HG03159 (cell line): ENCODE results near the gene F9.
"Not testable (repeated sequence)": the region's sequence is repeated elsewhere in the genome, so short reads cannot be mapped to it uniquely, and the experiment has no call there.

Source experiments
- ATAC-seq: cut with Tn5 transposase; IDR thresholded peaks from one replicate; pipeline ENCODE4 v1.9.1; 2021; ENCODE audit warnings: mild to moderate bottlenecking, moderate library complexity; ENCODE audit not compliant: unreplicated experiment

Gene F9

DNA sequence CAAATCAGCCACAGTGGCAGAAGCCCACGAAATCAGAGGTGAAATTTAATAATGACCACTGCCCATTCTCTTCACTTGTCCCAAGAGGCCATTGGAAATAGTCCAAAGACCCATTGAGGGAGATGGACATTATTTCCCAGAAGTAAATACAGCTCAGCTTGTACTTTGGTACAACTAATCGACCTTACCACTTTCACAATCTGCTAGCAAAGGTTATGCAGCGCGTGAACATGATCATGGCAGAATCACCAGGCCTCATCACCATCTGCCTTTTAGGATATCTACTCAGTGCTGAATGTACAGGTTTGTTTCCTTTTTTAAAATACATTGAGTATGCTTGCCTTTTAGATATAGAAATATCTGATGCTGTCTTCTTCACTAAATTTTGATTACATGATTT is at the start of gene F9:
TSS of gene F9 (plus strand) at position 190 of the 400 bp plus-strand sequence. CDS start at position 216, 26 bp downstream.
- ATAC-seq: no peak

DNA sequence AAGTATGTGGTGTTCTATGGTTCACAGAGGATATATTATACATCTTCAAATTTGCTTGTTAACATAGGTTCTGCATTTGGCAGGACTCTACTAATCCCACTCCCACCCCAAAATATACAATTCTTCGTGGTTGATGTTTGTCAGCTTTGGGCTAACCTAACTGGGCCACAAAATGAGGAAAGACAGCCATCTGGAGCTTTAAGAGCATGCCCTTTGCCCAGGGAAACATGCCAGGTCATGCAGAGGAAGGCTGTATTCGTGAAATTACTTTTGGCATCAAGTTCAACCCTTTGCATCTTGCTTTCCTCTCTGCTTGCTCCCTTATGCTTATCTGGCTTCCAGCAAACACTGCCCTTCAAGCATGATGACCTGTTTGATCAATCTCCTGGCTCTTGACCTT is 46.8 kb upstream of the F9 start:
- no peak for ATAC-seq

- ATAC-seq: no peak
Observed at GRCh38 chrX:139484591-139484990, 45.9 kb upstream of the F9 start.

DNA sequence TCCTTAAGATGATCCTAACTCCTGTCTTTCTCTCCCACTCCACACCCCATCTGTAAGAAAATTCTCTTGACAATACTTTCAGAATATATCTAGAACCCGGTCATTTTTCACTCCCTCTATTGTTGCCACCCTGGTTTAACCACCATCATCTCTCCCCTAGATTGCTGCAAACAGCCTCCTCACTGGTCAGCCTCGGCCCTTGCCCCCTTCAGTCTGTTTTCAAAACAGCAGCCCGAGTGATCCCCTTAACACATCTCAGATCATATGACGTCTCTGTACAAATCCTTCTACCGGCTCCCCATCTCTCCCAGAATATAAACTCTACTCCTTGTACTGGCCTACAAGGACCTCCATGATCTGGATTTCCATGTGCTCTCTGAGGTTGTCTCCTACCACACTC is 35.2 kb upstream of the F9 start:
- no peak for ATAC-seq

- no peak for ATAC-seq
Observed at GRCh38 chrX:139506333-139506732, 24.2 kb upstream of the F9 start.

GRCh38 chrX:139508099-139508498 is 22.4 kb upstream of the F9 start:
- no peak for ATAC-seq

DNA sequence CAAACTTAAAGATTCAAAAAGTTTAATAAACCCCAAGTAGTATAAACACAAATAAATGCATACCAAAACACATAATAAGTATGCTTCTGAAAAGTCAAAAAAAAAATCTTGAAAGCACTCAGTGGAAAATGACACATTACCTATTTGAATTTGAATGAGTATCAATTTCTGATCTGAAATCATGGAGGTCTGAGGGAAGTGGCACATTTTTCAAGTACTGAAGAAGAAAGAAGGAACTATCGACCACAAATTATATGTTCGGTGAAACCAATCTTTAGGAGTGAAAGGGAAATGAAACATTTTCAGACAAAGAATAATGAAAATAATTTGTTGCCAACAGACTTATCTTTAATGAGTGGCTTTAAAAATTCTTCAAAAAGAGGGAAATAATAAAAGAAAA is 12.1 kb upstream of the F9 start:
- no peak for ATAC-seq

GRCh38 chrX:139528829-139529228 is 1.7 kb upstream of the F9 start:
- not testable (repeated sequence) for ATAC-seq

DNA sequence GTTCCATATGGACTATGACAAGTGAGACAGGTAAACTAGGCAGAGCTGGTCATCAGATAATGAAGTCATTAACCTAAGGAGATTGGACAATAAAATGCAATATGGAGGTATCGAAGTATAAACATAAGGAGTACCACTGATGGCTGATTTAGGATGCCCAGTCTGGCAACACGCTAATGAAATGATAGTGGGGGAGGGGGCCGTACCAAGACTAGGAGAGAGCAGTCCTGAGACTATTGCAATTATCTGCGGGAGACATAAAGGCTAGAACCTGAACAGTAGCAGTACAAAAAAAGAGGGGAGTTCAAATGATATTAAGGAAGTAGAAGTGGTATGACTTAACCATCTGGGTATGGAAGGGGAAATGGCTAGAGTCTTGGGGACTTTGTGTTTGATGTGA is 2.3 kb downstream of the F9 start:
- no peak for ATAC-seq

DNA sequence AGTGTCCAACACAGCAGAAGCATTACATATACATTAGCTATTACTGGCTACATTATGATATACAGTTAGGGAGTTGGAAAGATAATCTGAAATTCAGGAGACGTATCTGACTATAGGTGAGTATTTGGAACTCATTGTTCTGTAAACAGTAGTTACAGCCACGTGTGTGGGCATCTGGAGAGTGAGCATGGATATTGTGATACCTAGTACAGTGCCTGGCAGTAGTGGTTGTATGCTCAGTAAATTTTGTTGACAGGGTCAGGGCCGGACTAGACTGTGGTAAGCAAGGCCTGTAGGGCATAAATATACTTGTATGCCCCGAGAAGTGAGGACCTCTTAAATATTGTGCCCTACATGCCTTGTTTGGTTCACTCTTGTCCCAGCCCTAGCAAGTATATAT is 2.9 kb downstream of the F9 start:
- no peak for ATAC-seq

DNA sequence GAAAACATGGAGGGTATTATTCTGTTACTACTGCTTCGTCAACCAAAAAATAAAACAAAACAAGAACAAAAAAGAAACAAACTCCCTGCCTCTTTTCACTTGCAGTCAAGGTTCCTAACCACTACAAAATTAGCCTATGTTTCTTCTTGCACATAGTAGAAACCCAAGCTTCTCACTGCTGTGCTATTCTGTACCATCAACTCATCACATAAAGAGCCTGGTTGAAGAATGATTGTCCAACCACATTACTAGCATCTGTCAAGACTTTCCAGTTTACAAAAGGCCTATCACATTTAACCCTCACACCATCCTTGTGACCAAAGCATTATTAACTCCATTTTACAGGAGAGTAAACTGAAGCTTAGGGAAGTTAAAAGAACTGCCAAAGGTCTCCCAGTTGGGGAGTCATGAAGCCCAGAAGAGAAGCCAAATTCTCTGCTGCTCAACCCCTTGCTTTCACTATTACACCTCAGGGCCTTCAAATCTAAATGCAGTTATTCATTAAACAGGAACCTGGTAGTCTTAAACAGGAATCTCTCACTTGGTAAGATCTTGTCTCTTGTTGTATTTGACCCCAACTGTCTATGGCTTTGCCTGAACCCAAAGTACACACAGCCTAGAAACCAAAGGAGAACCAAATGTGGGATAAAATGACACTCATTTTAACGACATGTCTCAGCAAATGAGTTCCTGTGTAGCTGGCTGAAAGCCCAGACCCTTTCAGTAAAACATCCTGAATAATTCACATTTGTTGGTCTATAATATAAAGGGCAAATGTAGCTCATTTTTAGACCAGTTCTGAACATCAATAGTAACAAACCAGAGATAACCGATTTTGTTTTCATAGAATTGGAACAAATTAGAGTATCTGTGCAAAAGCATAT is 8.6 kb downstream of the F9 start:
- peak; percentile 90 for ATAC-seq

GRCh38 chrX:139542652-139543051 is 12.1 kb downstream of the F9 start:
- ATAC-seq: no peak

- no peak for ATAC-seq
Observed at GRCh38 chrX:139543920-139544319, 13.4 kb downstream of the F9 start.

- ATAC-seq: no peak
Observed at GRCh38 chrX:139544591-139544990, 14.1 kb downstream of the F9 start.

- peak; percentile 36 for ATAC-seq
Observed at GRCh38 chrX:139554376-139554775, 23.8 kb downstream of the F9 start.

- ATAC-seq: no peak
Observed at GRCh38 chrX:139554991-139555675, 24.6 kb downstream of the F9 start.

DNA sequence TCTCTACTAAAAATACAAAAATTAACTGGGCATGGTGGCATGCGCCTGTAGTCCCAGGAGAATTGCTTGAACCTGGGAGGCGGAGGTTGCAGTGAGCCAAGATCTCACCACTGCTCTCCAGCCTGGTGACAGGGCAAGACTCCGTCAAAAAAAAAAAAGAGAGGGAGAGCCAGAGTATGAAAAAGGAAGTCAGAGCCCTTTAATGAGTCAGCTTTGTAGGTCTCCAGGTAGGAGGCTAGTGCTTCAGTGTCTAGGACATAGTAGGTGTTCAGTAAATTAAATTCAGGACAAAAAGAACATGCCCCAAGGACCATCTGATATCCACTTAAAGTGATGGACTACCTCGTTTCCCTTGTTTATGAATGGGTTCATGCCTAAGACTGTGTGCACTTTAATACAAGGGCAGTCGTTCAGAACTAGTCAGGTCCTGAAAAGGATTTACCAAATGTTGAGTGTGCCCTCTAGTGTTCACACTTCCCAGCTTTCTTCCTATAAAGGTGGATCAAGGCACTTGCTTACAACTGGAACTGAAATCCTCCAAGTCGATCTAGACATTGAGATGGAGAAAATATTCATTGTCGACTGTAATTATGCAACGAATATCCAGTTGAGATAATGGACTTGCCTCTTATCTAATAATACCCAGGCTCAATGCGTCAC is 29.0 kb downstream of the F9 start:
- peak; percentile 70 for ATAC-seq

- no peak for ATAC-seq
Observed at GRCh38 chrX:139560221-139560620, 29.7 kb downstream of the F9 start.

GRCh38 chrX:139563251-139563650 is 32.7 kb downstream of the F9 start:
- ATAC-seq: no peak

- no peak for ATAC-seq
Observed at GRCh38 chrX:139566981-139567380, 36.4 kb downstream of the F9 start.

DNA sequence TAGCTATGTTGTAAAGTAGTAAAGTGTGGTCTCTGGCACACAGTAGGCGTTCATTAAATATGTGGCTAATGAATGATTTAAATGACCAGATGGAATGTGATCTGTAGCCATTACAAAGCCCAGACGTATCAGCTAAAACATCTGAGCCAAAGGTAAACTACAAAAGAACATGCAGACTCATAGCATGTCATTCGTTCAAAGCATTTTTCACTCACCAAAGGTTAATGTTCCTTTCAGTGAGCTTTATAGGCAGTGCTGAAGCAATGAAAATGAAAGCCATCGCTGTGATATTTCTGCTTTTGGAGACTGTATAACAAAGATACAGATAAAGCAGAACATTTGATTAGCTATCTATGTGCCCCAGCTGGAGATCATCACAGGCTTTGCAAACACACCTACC is 50.5 kb downstream of the F9 start:
- ATAC-seq: no peak

DNA sequence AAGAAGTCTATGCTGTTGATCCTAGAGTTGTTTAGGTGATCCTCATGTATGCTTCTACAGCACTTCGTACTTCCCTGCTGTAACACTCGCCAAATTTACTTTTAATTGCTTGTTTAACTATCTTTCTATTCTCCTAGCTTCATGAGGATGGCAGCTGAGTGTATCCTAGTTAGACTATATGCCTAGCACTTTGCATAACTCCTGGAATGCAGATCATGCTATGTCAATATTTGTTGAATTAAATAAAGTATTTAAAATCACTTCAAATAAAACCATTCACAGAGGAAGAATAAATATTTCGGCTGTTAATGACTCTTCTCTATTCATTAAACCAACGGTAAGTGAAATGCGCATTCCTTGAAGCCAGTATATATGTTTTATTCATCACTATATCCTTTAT is 55.1 kb downstream of the F9 start:
- no peak for ATAC-seq
